GM21576 (cell line): Measurements from ENCODE around the gene ORMDL1.
A peak's percentile ranks its signal among the peaks of the same experiment; 100 is the strongest.
"Not testable (repeated sequence)": the region's sequence is repeated elsewhere in the genome, so short reads cannot be mapped to it uniquely, and the experiment has no call there.

Source experiments
- ATAC-seq: cut with Tn5 transposase; IDR thresholded peaks from one replicate; pipeline ENCODE4 v1.9.1; 2021; ENCODE audit warnings: mild to moderate bottlenecking, moderate library complexity; ENCODE audit not compliant: unreplicated experiment

ORMDL1 gene

DNA sequence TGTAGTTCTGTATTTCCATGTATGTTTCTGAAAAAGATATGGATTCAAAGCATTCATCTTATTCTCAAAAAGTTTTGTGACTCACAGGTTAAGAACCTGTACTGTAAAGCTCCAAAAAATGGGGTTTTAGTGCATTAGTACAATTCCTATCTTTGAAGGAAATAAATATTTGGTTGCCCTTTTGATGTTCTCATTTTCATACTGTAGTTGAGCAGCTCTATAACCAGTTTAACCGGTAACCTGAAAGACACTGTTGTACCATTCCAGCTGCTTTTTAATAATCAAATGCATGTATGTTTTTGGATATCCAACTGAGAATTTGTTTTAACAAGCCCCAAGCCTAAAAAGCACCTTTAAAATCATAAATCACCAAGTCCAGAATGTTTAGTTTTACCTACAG, 11.9 kb downstream of the ORMDL1 start:
- no peak for ATAC-seq

DNA sequence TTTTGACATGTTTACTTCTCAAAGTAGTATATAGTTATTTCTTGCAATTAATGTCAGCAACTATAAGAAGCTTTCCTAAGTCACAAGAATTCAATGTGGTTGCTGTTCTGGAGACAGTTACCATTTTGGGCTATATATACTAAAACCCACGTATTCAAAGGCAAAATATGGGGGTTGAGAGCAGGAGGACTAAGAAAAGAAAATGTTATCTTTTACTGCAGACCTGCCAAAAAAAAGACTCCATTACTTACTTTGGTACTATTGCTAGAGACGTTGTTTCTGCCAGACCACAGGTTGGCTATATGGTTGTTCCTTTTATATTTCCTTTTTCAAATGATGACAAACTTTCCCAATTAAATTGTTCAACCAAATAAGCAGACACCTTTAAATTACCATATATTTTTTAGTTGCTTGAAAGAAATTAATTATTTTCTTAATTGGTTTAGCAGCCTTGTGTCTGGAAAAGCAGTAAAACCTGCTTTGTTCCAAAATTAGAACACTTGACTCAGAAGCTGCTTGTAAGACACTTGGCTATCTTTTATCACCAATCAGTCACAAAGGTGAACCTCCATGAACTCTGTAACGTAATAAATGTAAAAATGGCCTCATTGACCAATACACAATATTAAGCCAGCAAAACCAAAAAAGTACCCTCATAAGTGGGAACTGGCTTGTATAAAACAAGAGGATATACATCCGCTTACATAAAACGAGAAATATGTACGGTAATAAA, 13.4 kb downstream of the ORMDL1 start:
- no peak for ATAC-seq

DNA sequence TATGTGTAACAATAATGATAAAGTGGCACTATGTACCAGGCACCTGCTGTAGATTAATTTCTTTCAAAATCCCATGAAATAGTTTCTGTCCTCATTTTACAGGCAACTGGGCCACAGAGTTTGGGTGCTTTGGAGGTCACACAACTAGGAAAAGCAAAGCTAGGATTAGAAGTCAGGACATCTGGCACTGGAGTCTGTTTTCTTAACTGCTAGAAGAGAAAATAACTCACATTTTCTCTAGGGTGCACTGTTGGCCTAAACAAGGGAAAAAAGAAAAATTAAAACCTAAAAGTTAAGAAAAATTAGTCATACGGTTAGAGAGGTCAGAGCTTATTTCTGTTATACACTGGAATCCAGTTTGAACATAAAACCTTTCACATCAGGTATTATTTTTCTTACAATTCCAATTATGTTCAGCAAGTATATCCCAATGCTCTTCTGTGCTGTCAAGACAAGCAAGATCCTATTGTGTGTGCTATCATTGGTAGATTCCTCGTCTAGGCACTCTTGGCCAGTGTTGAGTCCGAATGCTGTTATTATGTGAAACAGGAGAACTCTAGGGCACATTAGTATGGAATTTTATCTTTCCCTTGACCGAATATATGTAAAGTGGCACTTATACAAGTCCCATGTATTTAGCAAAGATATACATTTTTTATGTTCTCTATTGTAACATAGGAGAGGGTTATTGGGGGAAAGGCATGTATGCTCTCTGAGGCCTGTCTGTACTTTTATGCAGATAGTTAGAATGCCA, 20.1 kb downstream of the ORMDL1 start:
- ATAC-seq, result no peak

DNA sequence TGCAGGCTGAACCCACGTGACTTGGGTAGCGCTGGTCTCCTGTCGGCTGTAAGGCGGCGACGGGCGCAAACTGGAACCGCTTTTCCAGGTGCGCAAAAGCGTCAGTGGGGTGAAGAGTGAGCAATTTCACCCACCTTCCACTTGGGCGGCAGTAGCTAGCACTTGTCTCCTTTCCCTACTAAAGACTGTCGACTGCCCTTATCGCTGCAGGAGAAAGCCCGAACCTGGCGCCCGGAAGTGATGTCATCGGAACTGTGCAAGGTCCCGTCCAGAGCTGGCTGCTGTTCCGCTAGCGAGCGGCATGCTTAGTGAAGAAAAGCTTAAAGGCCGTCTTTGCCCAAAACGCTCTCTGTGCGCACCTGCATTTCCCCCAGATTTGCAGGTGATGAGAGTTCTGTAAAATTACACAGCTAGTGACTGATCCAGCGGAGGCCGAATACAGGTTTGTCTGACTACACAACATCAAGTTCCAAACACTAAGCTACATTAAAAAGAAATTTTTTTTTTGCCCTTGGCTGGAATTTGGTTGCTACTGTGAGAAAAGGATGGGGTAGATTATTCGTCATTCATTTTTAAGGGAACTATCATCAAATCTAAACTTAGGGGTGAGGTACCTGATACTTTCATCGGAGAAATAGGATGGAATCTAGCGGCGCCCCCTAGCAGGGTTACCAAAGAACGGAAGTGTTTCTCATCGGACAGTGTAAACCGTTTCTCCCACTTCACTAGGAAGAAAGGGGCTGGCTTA, 21.4 kb downstream of the ORMDL1 start, which contains the start of gene OSGEPL1:
Gene OSGEPL1, minus strand, starts transcription at position 242 of the 748 bp plus-strand sequence. CDS start 1,152 bp downstream, outside the sequence.
- peak; percentile 96 for ATAC-seq

DNA sequence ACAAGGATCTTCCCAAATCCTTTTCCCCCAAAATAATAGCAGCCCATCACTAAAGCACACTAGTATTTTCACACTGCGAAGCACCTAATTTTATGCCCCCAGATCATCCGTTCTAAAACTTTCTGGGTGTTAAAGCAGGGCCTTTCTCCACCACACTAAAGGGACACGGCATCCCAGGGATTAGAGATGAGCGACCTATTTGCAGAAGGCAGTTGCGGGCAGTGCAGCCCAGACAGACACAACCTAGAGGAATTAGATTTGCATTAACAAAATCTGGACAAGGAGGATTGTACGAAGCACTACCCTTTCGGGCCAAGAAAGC, 21.9 kb downstream of the ORMDL1 start:
- ATAC-seq, result no peak

DNA sequence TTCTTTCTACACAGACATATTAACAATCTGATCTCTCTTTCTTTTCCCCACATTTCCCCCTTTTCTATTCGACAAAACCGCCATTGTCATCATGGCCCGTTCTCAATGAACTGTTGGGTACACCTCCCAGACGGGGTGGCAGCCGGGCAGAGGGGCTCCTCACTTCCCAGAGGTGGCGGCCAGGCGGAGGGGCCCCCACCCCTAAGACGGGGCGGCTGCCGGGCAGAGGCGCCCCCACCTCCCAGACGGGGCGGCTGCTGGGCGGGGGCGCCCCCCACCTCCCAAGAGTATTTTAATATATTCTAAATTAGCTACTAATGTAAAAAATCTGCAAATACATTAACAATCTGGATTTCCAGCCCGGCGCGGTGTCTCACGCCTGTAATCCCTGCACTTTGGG, 24.0 kb downstream of the ORMDL1 start:
- not testable (repeated sequence) for ATAC-seq

DNA sequence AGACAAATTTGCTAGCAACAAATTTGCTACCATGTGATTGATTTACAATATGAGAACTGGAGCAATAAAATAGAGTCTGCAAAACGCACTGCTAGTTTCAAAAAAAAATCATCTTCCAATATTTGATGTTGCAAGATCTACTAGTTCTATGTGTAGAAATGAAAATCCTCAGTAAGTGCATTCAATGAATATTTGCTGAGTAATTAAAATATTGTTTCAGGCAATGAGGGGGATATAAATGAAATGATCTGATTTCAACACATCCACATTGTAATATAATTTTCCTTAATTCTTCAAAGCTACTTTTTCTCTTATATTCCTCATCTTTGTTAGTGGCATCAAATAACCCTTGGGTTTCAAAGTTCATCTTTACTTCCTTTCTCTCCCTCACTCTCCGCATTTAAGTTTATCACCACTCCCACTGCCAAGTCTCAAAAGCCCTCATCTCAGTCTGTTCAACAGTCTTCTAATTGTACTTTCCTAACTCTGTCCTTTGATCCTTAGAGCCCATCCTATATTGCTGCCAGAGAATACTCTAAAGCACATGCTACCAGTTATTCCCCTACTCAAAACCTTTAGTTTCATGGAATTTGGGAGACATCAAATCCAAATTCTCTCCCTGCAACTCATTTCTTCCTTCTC, 27.7 kb downstream of the ORMDL1 start:
- ATAC-seq, result no peak

DNA sequence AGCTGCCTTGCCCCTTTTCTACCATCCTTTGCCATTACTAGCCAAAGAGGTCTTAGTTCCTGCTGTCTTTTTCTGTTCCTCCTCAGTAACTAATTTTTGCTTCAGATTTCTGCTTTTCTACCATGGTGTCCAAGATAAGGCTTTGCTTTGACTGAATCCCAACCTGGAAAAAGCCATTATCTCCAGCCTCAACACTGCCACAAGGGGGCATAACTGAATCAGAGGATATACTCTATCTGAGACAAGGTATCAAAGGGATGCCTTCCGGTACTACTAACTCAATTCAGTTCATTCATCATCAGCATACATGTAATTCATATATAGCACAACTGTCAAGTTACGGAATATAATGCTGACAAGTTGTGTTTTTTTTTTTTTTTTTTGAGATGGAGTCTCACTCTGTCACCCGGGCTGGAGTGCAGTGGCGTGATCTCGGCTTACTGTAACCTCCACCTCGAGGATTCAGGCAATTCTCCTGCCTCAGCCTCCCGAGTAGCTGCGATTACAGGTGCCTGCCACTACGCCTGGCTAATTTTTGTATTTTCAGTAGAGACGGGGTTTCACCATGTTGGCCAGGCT, 33.0 kb downstream of the ORMDL1 start:
- ATAC-seq, result no peak

DNA sequence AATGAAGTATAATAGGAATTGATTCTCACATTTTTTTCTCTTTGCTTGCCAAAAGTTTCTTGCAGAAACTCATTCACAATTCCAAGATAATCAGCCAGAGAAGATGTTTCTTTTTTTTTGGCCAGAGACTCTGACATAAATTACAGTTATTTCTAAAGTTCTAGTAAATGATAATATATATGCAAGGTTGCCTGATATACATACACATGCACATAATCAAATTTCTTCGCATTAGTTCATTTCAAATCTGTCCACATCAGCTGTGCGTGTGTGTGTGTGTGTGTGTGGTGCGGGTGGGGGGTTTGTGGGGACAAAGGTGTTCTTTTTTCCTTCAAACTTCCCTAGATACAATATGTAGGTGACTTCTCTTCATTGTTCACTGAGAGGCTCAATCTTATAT, 54.7 kb downstream of the ORMDL1 start:
- no peak for ATAC-seq

DNA sequence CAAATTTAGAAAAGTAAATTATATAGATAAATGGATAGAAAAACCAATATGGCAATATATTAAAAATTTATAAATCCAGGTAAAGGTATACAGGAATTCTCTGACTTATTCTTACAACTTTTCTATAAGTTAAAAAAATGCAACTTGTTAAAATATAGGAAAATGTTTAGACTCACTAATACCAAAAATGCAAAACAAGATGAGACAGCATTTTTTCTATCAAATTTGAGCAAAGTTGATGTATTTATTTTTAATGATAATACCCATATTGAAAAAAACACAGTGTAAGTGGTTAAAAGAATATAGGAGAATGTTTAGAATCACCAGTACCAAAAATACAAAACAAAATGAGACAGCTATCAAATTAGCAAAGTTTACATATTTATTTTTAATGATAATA, 57.3 kb downstream of the ORMDL1 start:
- ATAC-seq, result no peak

DNA sequence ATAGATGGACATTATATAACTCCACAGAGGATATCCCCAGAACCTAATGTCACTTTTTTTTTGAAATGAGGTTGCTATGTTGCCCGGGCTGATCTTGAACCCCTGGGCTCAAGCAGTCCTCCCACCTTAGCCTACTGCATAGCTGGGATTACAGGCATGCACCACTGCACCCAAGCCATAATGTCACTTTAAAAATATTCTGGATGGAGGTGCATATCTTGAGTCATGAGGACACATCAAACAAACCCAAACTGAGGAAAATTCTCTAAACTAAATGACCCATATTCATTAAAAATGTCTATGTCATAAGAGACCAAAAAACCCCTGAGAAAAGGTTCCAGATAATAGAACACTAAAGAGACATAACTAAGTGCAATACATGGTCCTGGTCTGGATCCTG, 57.9 kb downstream of the ORMDL1 start:
- no peak for ATAC-seq

DNA sequence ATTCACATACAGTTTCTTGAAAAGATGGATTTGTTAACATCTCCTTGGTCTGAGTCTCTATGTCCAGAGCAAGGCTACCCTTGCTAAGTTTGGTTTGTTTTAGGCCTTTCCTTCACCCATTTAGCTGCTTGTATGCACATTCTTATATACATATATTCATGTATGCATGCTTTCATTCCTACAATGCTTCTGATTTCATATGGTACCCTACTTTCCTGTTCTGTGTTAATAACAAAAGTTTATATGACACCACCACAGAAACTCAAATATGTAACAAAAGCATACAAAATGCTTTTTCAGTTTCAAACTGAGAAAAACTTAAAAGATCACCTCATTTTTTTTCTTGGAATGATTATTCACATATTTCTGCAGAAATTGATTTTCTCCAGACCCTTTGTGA, 60.9 kb downstream of the ORMDL1 start:
- ATAC-seq, result no peak
